Fibroblast of mammary gland (primary cell): ENCODE measurements around the gene NEK10.

Experiments
- DNase-seq: peaks from one replicate; pipeline ENCODE4 v3.0.0-alpha.2; 2010; ENCODE audit warnings: low read depth
- H3K4me3 ChIP-seq: 2 replicates; pipeline ENCODE4 v1.5.1; 2011; ENCODE audit warnings: low read depth, mild to moderate bottlenecking, low read length, moderate library complexity; ENCODE audit not compliant: control insufficient read depth
- TF ChIP-seq, protein P1 (sequence below): conservative IDR thresholded peaks from 2 replicates; pipeline ENCODE4 v1.5.1; 2011; ENCODE audit warnings: low read depth, low read length, inconsistent platforms; ENCODE audit not compliant: control insufficient read depth, insufficient read depth

The NEK10 gene

DNA sequence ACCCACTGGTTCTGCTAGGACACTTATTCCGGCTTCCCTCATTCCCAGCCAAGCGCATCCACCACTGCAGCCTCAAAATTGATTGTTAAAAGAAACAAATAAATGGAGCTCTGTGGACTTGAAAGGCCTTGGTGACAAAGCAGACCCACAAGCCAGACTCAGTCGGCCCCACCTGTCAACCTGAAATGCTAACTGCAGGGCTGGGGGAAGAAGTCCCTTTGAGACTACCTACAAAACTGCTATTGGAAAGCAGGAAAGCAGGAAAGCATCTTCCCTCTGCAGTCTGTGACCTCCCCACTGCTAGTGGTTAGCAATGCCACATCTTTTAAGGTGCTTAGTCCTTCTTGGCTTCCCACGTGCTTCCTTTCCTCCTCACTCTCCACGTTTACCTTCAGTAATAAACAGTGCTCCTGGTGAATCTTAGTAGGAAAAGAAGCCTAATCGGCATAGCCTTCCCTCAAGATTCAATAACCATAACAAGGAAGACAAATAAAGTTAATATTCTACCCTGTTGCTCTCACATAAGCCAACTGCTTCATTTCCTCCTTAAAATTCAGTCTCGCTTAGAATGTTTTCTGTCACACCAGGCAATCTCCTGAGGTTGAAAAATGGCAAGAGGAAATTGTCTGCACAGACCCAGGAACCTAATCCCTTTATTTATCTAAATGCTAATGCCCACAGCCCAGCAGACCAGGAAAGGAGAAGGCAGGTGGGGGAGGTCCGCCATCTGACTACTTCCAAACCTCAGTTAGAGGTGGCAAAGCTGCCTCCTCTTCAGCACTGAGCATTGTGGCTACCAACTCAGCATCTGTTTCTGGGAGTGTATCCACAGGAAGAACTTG is 296.2 kb downstream of the NEK10 start:
- DNase-seq, result no peak
- TF ChIP-seq, protein P1, sequence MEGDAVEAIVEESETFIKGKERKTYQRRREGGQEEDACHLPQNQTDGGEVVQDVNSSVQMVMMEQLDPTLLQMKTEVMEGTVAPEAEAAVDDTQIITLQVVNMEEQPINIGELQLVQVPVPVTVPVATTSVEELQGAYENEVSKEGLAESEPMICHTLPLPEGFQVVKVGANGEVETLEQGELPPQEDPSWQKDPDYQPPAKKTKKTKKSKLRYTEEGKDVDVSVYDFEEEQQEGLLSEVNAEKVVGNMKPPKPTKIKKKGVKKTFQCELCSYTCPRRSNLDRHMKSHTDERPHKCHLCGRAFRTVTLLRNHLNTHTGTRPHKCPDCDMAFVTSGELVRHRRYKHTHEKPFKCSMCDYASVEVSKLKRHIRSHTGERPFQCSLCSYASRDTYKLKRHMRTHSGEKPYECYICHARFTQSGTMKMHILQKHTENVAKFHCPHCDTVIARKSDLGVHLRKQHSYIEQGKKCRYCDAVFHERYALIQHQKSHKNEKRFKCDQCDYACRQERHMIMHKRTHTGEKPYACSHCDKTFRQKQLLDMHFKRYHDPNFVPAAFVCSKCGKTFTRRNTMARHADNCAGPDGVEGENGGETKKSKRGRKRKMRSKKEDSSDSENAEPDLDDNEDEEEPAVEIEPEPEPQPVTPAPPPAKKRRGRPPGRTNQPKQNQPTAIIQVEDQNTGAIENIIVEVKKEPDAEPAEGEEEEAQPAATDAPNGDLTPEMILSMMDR, result no peak
- no peak overlapping the region for H3K4me3 ChIP-seq

DNA sequence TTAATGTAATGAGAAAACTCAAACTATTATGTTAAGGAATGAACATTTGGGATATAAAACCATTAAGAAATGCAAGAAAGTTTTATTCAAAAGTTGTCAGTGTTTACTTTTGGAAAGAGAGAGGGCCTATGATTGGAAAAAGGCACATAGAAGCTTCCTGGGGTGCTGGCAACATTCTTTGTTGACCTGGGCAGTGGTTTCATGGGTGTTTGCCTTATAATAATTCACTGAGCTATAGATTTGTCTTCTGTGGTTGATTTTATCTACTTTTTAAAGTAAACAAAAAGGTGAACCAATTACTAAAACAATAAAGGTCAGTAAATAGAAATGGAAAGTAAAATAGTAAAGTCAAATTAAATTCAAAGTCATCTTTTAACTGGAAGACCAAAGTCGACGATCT is 308.8 kb downstream of the NEK10 start:
- H3K4me3 ChIP-seq, result no peak overlapping the region
- TF ChIP-seq, protein P1, result no peak
- DNase-seq, result no peak
